Measurements from ENCODE around the gene CCSER1.

CCSER1 gene

DNA sequence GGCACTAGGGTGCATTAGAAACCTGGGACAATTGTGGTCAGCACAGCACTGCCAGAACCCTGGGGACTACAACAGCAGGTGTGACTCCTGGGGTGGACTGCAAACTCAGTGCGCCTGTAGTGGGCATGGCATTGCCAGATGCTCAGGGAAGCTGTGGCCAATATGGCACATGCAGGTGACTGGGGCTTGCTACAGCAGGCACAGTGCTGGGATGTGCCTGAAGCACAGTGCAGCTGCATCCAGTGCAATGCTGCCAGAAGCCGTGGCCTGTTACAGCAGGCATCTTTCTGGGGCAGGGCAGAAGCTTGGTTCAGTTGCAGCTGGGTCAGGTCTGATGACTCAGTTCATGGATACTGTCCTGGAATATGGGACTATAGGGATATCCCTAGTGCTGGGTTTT lies 445.8 kb downstream of the CCSER1 start:
- H3K27ac ChIP-seq = no peak overlapping the region
- TF ChIP-seq, protein P1, sequence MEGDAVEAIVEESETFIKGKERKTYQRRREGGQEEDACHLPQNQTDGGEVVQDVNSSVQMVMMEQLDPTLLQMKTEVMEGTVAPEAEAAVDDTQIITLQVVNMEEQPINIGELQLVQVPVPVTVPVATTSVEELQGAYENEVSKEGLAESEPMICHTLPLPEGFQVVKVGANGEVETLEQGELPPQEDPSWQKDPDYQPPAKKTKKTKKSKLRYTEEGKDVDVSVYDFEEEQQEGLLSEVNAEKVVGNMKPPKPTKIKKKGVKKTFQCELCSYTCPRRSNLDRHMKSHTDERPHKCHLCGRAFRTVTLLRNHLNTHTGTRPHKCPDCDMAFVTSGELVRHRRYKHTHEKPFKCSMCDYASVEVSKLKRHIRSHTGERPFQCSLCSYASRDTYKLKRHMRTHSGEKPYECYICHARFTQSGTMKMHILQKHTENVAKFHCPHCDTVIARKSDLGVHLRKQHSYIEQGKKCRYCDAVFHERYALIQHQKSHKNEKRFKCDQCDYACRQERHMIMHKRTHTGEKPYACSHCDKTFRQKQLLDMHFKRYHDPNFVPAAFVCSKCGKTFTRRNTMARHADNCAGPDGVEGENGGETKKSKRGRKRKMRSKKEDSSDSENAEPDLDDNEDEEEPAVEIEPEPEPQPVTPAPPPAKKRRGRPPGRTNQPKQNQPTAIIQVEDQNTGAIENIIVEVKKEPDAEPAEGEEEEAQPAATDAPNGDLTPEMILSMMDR (conservative IDR thresholded peaks at IDR 0.05) = no peak

DNA sequence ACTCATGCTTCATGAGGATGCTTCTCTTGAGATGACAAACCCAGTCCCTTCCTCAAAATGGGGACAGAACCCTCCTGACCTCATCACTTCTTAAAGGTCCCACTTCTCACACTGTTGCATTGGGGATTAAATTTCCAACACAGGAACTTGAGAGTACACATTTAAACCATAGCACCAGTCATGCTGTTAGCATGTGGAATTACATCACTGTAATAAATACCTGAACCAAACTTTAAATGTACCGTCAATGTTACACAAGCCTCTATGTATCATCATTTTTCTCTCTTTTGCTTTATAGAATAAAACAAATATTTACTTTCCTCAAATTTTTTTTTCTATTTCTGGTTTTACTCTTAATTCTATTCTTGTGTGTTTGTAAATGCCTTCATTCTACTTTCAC lies 448.2 kb downstream of the CCSER1 start:
- TF ChIP-seq, protein P1 (conservative IDR thresholded peaks at IDR 0.05) = no peak
- H3K27ac ChIP-seq = no peak overlapping the region

DNA sequence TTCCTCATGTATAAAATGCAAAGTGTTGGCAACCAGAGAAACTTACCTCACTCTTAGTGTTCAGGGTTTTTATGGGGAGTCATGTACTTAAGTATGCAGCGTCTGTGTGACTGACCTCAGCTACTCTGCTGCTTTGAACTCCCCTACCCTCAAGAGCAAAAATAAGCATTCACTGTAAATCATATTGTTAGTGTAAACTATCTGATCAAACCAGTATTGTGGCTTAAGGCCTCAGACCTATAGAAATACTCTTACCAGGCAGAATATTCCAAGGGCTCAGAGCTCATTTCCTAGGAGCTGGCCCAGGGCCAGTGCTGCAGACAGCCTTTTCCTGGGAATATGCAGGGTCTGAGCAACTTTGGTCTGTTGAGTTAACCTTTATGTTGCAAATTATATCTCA lies 453.1 kb downstream of the CCSER1 start:
- no peak overlapping the region for H3K27ac ChIP-seq
- TF ChIP-seq, protein P1 (conservative IDR thresholded peaks at IDR 0.05) = no peak

DNA sequence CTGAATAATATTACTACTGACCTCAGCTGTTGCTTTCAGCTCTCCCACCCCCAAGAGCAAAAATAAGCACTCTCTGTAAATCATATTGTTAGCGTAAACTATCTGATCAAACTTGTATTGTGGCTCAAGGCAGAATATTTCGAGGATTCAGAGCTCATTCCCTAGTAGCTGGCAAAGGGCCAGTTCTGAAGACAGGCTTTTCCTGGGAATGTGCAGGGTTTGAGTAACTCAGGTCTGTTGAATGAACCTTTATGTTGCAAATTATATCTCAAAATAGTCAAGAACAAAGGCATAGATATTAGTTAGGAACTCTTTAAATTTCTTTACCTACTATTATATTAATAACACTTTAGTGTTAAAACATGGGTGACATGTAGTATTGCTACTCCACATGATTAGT lies 454.9 kb downstream of the CCSER1 start:
- TF ChIP-seq, protein P1 (conservative IDR thresholded peaks at IDR 0.05) = no peak
- no peak overlapping the region for H3K27ac ChIP-seq

DNA sequence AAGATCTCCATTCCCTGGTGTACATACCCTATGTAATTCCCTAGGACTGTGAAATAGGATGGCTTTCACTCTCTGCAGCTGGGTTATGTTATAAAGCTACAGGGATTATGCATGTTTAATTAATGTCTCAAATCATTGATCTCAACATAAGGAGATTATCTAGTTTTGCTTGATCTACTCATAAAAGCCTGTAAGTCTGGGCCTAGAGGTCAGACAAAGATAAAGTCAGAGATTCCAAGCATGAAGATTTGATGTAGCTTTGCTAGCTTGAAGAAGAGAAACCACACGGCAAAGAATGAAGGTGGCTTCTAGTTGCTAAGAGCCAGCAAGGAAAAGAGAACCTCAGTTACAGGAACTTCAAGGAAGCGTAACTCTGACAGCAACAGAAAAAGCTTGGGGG lies 456.9 kb downstream of the CCSER1 start:
- TF ChIP-seq, protein P1 (conservative IDR thresholded peaks at IDR 0.05) = no peak
- H3K27ac ChIP-seq = no peak overlapping the region

DNA sequence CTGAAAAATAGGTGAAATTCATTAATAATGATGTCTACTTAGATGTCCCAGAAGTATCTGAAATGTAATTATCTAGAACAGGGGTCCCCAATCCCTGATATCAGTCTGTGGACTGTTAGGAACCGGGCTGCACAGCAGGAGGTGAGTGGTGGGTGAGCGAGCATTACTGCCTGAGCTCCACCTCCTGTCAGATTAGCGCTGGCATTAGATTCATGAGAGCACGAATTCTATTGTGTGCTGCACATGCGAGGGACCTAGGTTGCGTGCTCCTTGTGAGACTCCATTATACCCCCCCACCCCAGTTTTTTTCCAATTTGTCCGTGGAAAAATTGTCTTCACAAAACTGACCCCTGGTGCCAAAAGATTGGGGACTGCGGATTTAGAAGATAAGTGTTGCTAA lies 458.8 kb downstream of the CCSER1 start:
- no peak overlapping the region for H3K27ac ChIP-seq

DNA sequence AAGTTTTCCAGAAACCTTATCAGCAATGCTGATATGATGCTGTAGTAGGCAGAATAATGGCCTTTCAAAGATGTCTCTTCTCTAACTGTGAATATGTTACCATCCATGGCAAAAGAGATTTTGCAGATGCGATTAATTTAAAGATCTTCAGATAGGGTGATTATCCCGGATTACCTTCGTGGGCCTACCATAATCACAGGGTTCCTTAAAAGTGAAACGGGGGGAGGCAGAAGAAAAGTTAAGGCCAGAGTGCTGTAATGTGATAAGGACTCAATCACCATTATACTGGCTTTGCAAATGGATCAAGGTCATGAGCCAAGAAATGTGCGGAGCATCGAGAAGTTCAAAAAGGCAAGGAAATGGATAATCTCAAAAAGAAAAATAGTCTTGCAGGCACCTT lies 459.6 kb downstream of the CCSER1 start:
- no peak overlapping the region for H3K27ac ChIP-seq
- TF ChIP-seq, protein P1 (conservative IDR thresholded peaks at IDR 0.05) = no peak

More for the DNA sequence above, 458.8 kb downstream of the CCSER1 start:
- TF ChIP-seq, protein P1 (conservative IDR thresholded peaks at IDR 0.05) = no peak

DNA sequence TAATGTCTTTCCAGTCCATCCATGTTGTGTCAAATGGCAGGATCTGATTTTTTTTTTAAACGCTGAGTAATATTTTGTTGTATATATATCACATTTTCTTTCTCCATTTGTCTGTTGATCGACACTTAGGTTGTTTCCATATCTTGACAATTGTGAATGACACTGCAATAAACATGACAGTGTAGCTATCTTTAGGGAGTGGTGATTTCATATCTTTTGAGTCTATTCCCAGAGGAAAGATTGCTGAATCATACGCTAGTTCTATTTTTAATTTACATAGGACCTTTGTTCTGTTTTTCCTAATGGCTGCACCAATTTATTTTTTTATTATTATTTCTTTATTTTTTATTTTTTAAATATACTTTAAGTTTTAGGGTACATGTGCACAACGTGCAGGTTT lies 470.7 kb downstream of the CCSER1 start:
- TF ChIP-seq, protein P1 (conservative IDR thresholded peaks at IDR 0.05) = no peak
- H3K27ac ChIP-seq = no peak overlapping the region
